Left lung (tissue), 10 donors: ENCODE data around the gene DSCAM. TPM values are rescaled to one million over a fixed set of nuclear protein-coding genes. Genes with fewer than 3 reads are reported as not detected.

ENCODE experiments used
- ATAC-seq: fragments of 200-7000 bp; cut with Tn5 transposase; one replicate; pipeline ENCODE4 v1.9.1; 2020; ENCODE audit warnings: moderate library complexity
- DNase-seq, 4 donors: peaks; one replicate each; pipeline ENCODE4 v3.0.0-alpha.2; 2013 to 2020
- H3K27ac ChIP-seq, 2 donors: fragments of 200-600 bp; sonication (generic) in 1 of 2; one replicate each; pipeline versions ENCODE4 v1.5.0 to v1.8.0; 2020 to 2021
- H3K27me3 ChIP-seq, 2 donors: fragments of 200-600 bp; sonication (generic) in 1 of 2; one replicate each; pipeline versions ENCODE4 v1.5.0 to v1.8.0; 2020 to 2021
- H3K36me3 ChIP-seq, 2 donors: fragments of 200-600 bp; sonication (generic) in 1 of 2; one replicate each; pipeline versions ENCODE4 v1.5.0 to v1.8.0; 2020 to 2021
- H3K4me1 ChIP-seq, 2 donors: fragments of 200-600 bp; one replicate each; pipeline ENCODE4 v1.8.0; 2021
- H3K4me3 ChIP-seq, 2 donors: fragments of 200-600 bp; sonication (generic) in 1 of 2; one replicate each; pipeline versions ENCODE4 v1.5.0 to v1.8.0; 2020 to 2021; ENCODE audit warnings: mild to moderate bottlenecking in 1 of 2
- H3K9me3 ChIP-seq, 2 donors: fragments of 200-600 bp; sonication (generic) in 1 of 2; one replicate each; pipeline versions ENCODE4 v1.5.0 to v1.8.0; 2020 to 2021
- CTCF ChIP-seq, 2 donors: fragments of 200-600 bp; sonication (generic) in 1 of 2; IDR thresholded peaks; one replicate each; pipeline versions ENCODE4 v1.5.0 to v1.8.0; 2021; ENCODE audit warnings: antibody characterized with exemption in 2 of 2
- intact Hi-C, 2 donors: fragments of 100-400 bp; cut with DNase I; formaldehyde crosslinking; loops; one replicate each; pipeline versions ENCODE4 v1.11.2 to v1.14.2; 2022
- polyA plus RNA-seq, 6 donors: library from polyadenylated mRNA; unstranded; fragments of 120-200 nt; gene quantifications; one replicate each; pipeline ENCODE4 v1.2.1, GENCODE V29; 2013; ENCODE audit not compliant: insufficient read length in 6 of 6
- total RNA-seq, 2 donors: library from RNA; stranded (reverse); fragmentation: NEBNext Ultra II Directional; extraction: Animal tissue kit (Norgen Biotek cat#: 25700); gene quantifications; one replicate each; pipeline ENCODE4 v1.2.1, GENCODE V29; 2021
- donor health status: DM: no; HTN: yes; CAD: no.
- donor health status: DM: no; HTN: no; CAD: no.

The DSCAM gene
- total and polyA plus RNA-seq, 8 donors: 0.03 to 0.24 (median 0.07) TPM; not detected in 1

GRCh38 chr21:40160911-40161310, 686.0 kb downstream of the DSCAM start:
- no peak for TF ChIP-seq CTCF (IDR thresholded peaks at IDR 0.05)
- Histone ChIP-seq H3K36me3 (no peaks in the 10 kb centered on the region), H3K27me3 (no peaks in the 10 kb centered on the region), H3K9me3 (no peaks in the 10 kb centered on the region), H3K4me3 (no peak overlapping the region), H3K27ac (no peak overlapping the region), H3K4me1 (no peaks in the 10 kb centered on the region)
- ATAC-seq: no peak
- intact Hi-C loops: no loop called here
- no peak for DNase-seq

DNA sequence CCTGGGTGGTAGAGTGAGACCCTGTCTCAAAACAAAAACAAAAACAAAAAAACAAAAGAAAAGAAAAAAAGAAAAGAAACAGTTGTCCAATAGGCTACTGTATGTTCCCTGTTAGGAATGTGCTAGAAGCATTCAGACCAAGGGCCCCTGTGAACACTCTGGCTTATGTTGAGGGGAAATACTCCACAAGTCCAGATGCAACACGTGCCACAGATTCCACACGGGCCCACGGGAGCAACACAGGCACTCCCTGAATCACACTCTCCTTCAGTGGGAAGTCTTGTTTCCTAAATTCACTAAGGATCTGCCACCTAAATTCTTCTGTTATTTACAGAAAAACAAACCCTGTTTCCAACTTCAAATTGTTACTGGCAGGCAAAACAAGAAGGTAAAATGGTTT, 688.6 kb downstream of the DSCAM start:
- TF ChIP-seq CTCF (IDR thresholded peaks at IDR 0.05): no peak
- DNase-seq: no peak
- intact Hi-C loops: no loop called here
- no peaks in the 10 kb centered on the region for H3K27me3 ChIP-seq
- no peaks in the 10 kb centered on the region for H3K36me3 ChIP-seq
- no peak overlapping the region for H3K4me3 ChIP-seq
- no peaks in the 10 kb centered on the region for H3K9me3 ChIP-seq
- H3K27ac ChIP-seq: no peak overlapping the region
- no peaks in the 10 kb centered on the region for H3K4me1 ChIP-seq
- no peak for ATAC-seq

- Histone ChIP-seq H3K36me3 (no peaks in the 10 kb centered on the region), H3K27me3 (no peaks in the 10 kb centered on the region), H3K9me3 (no peaks in the 10 kb centered on the region), H3K4me3 (no peak overlapping the region), H3K27ac (no peak overlapping the region), H3K4me1 (no peaks in the 10 kb centered on the region)
- intact Hi-C loops: no loop called here
- ATAC-seq (no peak), DNase-seq (no peak)
- TF ChIP-seq CTCF (IDR thresholded peaks at IDR 0.05): no peak
These were observed 691.4 kb downstream of the DSCAM start for GRCh38 chr21:40155563-40155962.

- TF ChIP-seq CTCF (IDR thresholded peaks at IDR 0.05): no peak
- Histone ChIP-seq H3K36me3 (no peaks in the 10 kb centered on the region), H3K27ac (no peak overlapping the region), H3K4me3 (no peak overlapping the region), H3K27me3 (no peaks in the 10 kb centered on the region), H3K4me1 (no peaks in the 10 kb centered on the region), H3K9me3 (no peaks in the 10 kb centered on the region)
- DNase-seq (no peak), ATAC-seq (no peak)
- intact Hi-C loops: no loop called here
These were observed 693.6 kb downstream of the DSCAM start for GRCh38 chr21:40153351-40153750.

DNA sequence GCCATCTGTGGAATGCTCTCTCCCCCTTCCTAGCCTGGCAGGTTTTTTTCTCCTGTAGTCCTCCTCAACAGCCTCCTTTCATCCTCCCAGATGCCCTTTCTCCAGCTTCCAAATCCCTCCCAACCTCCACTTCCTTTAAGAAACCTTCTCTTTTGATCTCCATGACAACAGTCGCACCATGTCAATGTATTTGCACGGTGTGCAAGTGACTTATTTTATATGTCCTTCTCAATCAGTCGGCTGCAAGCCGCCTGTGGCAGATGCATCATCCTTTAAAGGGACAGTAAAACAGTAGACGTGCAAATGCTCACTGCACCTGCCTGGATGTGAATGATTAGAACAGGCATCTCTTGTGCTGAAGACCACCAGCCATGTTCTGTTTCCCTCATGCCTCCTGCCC, 694.5 kb downstream of the DSCAM start:
- ATAC-seq: no peak
- no peak for DNase-seq
- intact Hi-C loops: no loop called here
- H3K4me1 ChIP-seq: no peaks in the 10 kb centered on the region
- H3K36me3 ChIP-seq: no peaks in the 10 kb centered on the region
- H3K9me3 ChIP-seq: no peaks in the 10 kb centered on the region
- no peak for TF ChIP-seq CTCF (IDR thresholded peaks at IDR 0.05)
- no peak overlapping the region for H3K4me3 ChIP-seq
- no peak overlapping the region for H3K27ac ChIP-seq
- H3K27me3 ChIP-seq: no peaks in the 10 kb centered on the region
